GM19099 (cell line): ENCODE results near the gene PTPN22.

ENCODE experiments used
- POLR2A ChIP-seq: IDR thresholded peaks from 3 replicates; pipeline ENCODE4 v1.6.1; 2011; ENCODE audit warnings: low read depth; ENCODE audit not compliant: insufficient read length; ENCODE audit errors: extremely low read depth

The PTPN22 gene

GRCh38 chr1:113868387-113869083 lies 3.0 kb downstream of the PTPN22 start:
- no peak for TF ChIP-seq POLR2A

GRCh38 chr1:113861641-113862040 lies 9.9 kb downstream of the PTPN22 start:
- TF ChIP-seq POLR2A, result no peak

DNA sequence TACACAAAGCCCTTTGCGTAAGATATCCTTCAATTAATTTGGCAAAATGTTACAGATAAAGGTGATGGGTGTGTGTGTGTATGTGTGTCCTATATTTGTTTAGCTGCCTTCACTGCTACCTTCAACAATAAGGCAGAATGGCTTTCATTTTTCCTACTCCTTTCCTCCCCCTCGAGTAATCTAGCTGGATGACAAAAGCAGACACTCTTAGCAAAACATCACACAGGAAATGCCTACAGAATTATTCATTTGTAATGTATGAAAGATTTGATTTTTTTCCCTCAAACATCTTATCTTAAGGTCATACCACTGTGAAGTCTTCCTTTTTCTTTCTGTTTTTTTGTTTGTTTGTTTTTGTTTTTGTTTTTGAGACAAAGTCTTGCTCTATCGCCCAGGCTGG lies 10.6 kb downstream of the PTPN22 start:
- no peak for TF ChIP-seq POLR2A

GRCh38 chr1:113859478-113860175 lies 11.9 kb downstream of the PTPN22 start:
- TF ChIP-seq POLR2A, result no peak

- TF ChIP-seq POLR2A, result no peak
These were observed 12.5 kb downstream of the PTPN22 start for GRCh38 chr1:113858982-113859381.

DNA sequence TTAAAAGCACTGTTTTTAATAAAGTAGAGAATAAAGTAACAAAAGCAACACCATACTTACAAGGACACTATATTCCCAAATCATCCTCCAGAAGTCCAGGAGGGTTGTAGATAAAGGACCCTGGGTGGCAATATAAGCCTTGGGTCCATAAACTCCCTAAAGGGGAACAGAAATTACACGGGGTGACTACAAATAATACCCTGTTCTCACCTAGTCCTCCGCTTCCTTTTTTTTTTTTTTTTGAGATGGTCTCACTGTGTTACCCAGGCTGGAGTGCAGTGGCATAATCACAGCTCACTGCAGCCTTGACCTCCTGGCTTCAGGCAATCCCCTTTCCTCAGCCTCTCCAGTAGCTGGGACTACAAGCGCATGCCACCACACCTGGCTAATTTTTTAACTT lies 13.1 kb downstream of the PTPN22 start:
- TF ChIP-seq POLR2A, result no peak

GRCh38 chr1:113857776-113858175 lies 13.7 kb downstream of the PTPN22 start:
- no peak for TF ChIP-seq POLR2A

DNA sequence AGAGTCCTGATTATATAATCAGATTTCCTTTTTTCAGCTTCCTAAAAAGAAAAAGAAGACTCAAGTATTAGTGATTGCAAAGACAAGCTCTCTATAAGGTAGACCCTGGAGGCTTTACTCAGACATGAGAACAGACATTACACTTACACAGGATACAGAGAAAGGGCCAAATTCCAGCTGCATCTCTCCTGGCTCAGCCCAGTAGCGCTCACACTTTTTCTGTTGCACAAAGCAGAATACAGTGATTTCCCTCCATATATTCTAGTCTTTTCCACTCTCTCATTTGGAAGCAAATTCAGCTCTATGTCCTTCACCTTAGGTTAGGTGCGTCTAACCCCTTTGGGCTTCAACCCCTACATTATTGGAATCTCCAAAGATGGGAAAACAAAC lies 15.1 kb downstream of the PTPN22 start:
- TF ChIP-seq POLR2A, result no peak

- no peak for TF ChIP-seq POLR2A
These were observed 15.7 kb downstream of the PTPN22 start for GRCh38 chr1:113855630-113856400.

- TF ChIP-seq POLR2A, result no peak
These were observed 17.3 kb downstream of the PTPN22 start for GRCh38 chr1:113854234-113854633.

DNA sequence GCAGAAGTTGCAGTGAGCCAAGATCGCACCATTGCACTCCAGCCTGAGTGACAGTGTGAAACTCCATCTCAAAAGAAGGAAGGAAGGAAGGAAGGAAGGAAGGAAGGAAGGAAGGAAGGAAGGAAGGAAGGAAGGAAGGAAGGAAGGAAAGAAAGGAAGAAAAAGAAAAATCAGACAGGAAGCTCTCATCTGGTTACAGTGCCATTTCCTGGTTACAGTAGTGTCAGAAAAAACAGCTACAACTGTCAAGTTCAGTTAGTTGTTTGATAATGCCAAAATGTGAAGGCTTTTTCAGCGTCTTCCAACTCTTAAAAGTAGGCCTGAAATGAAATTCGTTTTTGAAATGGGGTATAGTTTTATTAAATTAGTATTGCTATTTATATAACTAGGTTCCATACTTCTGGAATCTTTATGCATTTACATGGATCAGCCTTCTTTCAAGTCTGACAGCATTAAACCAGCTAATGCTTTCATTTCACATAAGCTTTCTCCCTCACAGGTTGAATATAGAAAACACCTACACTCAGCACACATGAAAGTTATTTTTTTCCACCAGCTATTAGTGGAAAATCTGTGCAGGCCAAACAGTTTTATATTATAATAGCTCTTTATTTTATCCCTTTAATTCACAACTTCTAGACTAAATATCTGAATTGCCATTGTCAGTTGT lies 21.2 kb downstream of the PTPN22 start:
- no peak for TF ChIP-seq POLR2A

- no peak for TF ChIP-seq POLR2A
These were observed 22.4 kb downstream of the PTPN22 start for GRCh38 chr1:113849072-113849471.

- TF ChIP-seq POLR2A, result no peak
These were observed 25.0 kb downstream of the PTPN22 start for GRCh38 chr1:113846391-113847035.

DNA sequence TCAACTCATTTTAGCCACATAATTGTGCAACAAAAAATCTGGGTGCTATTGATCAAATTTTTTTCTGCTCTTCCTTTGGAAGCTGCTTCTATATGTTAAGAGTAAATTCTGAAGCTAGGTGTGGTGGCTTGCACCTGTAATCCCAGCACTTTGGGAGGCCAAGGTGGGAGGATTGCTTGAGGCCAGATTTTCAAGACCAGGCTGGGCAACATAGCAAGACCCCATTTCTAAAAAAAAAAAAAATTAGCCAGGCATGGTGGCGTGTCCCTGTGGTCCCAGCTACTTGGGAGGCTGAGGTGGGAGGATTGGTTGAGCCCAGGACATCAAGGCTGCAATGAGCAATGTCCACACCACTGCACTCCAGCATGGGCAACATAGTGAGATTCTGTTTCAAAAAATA lies 35.0 kb downstream of the PTPN22 start:
- TF ChIP-seq POLR2A, result no peak
